Naive thymus-derived CD4-positive, alpha-beta T cell (primary cell): ENCODE results near the gene TMEM86A. TPM values are rescaled to one million over a fixed set of nuclear protein-coding genes. Genes with fewer than 3 reads are reported as not detected.
"Not testable (repeated sequence)": the region's sequence is repeated elsewhere in the genome, so short reads cannot be mapped to it uniquely, and the experiment has no call there.

Source experiments
- ATAC-seq: fragments of 150-1000 bp; cut with Tn5 transposase; 2 replicates; pipeline ENCODE4 v1.10.0; 2021; ENCODE audit warnings: mild to moderate bottlenecking, moderate library complexity
- CTCF ChIA-PET: fragments of 350-600 bp; sonication (Branson Sonifier 250); formaldehyde crosslinking; loops from one replicate; lab custom pipeline; 2021; ENCODE audit warnings: antibody characterized with exemption; lab: Charles Lee
- POLR2A ChIA-PET: fragments of 350-600 bp; sonication (Branson Sonifier 250); formaldehyde crosslinking; loops from one replicate; lab custom pipeline; 2021; ENCODE audit warnings: antibody characterized with exemption, inconsistent platforms; lab: Charles Lee
- DNase-seq, 9 donors: peaks; one replicate each; pipeline versions ENCODE4 v3.0.0 to v3.0.0-alpha.2; 2020 to 2022; ENCODE audit warnings: mixed read lengths in 1 of 9
- H3K27ac ChIP-seq: one replicate; pipeline ENCODE4 v1.7.0; 2013; ENCODE audit warnings: mild to moderate bottlenecking, low read depth, low read length, moderate library complexity
- H3K27me3 ChIP-seq, 2 donors: one replicate each; pipeline ENCODE4 v1.7.0; 2013; ENCODE audit warnings: low read length in 2 of 2, mild to moderate bottlenecking in 2 of 2, moderate library complexity in 2 of 2; ENCODE audit not compliant: control insufficient read depth in 2 of 2, insufficient read depth in 2 of 2
- H3K36me3 ChIP-seq, 3 experiments: 1 replicate in 2 of 3; 2 replicates in 1 of 3; pipeline ENCODE4 v1.7.0; 2013; ENCODE audit warnings: low read length in 3 of 3, mild to moderate bottlenecking in 3 of 3, moderate library complexity in 1 of 3; ENCODE audit not compliant: insufficient read depth in 3 of 3, control insufficient read depth in 2 of 3
- H3K4me1 ChIP-seq, 2 donors: one replicate each; pipeline ENCODE4 v1.7.0; 2013; ENCODE audit warnings: low read length in 2 of 2, mild to moderate bottlenecking in 2 of 2, moderate library complexity in 1 of 2; ENCODE audit not compliant: control insufficient read depth in 2 of 2, insufficient read depth in 2 of 2
- H3K4me3 ChIP-seq: 2 replicates; pipeline ENCODE4 v1.7.0; 2013; ENCODE audit warnings: mild to moderate bottlenecking, low read length
- H3K9me3 ChIP-seq, 3 experiments: 1 replicate in 2 of 3; 2 replicates in 1 of 3; pipeline ENCODE4 v1.7.0; 2013; ENCODE audit warnings: low read length in 3 of 3; ENCODE audit not compliant: control insufficient read depth in 2 of 3
- H3K27ac Mint-ChIP-seq, 9 donors: one replicate each; pipeline ENCODE4 v1.8.0; 2020 to 2022; ENCODE audit warnings: mixed read lengths in 9 of 9, mild to moderate bottlenecking in 8 of 9, moderate library complexity in 5 of 9, inconsistent platforms in 2 of 9
- H3K27me3 Mint-ChIP-seq, 5 donors: one replicate each; pipeline ENCODE4 v1.8.0; 2021 to 2022; ENCODE audit warnings: mixed read lengths in 5 of 5, mild to moderate bottlenecking in 1 of 5
- H3K36me3 Mint-ChIP-seq, 5 donors: one replicate each; pipeline ENCODE4 v1.8.0; 2020 to 2022; ENCODE audit warnings: mixed read lengths in 5 of 5, mild to moderate bottlenecking in 3 of 5, inconsistent platforms in 1 of 5
- H3K4me1 Mint-ChIP-seq, 7 donors: one replicate each; pipeline ENCODE4 v1.8.0; 2020 to 2022; ENCODE audit warnings: mixed read lengths in 7 of 7, mild to moderate bottlenecking in 3 of 7, inconsistent platforms in 1 of 7
- H3K4me3 Mint-ChIP-seq, 10 donors: one replicate each; pipeline ENCODE4 v1.8.0; 2020 to 2022; ENCODE audit warnings: mild to moderate bottlenecking in 10 of 10, mixed read lengths in 10 of 10, moderate library complexity in 6 of 10, inconsistent platforms in 2 of 10
- H3K9me3 Mint-ChIP-seq, 11 donors: one replicate each; pipeline ENCODE4 v1.8.0; 2020 to 2022; ENCODE audit warnings: mixed read lengths in 11 of 11, mild to moderate bottlenecking in 4 of 11, inconsistent platforms in 1 of 11, moderate library complexity in 1 of 11
- intact Hi-C, 2 donors: fragments of 100-400 bp; cut with micrococcal nuclease; formaldehyde crosslinking; loops; one replicate each; pipeline ENCODE4 v1.15.1; 2023
- polyA plus RNA-seq, 2 donors: library from polyadenylated mRNA; unstranded; fragments of 300-500 nt; fragmentation: Illumina TruSeq; gene quantifications; one replicate each; pipeline ENCODE4 v1.2.3, GENCODE V29; 2021
- total RNA-seq, 6 experiments: library from RNA in 5 of 6; stranded (reverse) in 5 of 6; gene quantifications; 1 replicate in 5 of 6; 2 replicates in 1 of 6; pipeline ENCODE4 v1.2.3 and lab custom pipeline; 2021 to 2026

TMEM86A gene
- total and polyA plus RNA-seq, 7 experiments from 2014 or later, result 0.53 to 6.5 (median 4.3) TPM

DNA sequence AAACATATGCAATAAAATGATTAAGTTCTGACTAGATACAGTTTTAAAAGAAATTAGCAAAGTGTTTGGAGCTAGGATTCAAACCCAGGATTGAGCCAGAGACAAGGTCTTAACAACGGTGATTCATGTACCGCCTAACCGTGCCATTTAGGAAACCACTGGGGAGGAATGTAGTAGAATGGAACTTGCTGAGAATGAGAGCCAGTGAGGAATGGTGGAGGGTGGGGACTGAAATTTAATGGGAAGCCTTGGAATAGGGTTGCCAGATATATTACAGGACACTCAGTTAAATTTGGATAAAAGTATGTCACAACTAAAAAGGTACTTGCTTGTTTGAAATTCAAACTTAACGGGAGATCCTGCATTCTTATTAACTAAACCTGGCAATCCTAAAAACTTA lies 30.4 kb upstream of the TMEM86A start:
- intact Hi-C loops, result no loop called here
- no peaks in the 10 kb centered on the region for H3K9me3 ChIP-seq
- H3K4me3 ChIP-seq, result no peak overlapping the region
- Mint-ChIP-seq H3K36me3 (peaks cover 0 to under 1% (median 0%) of the 10 kb centered on the region in 5 donors), H3K27ac (peak overlapping the region in 3 of 9 donors; percentile 36 to 79 (median 44)), H3K4me3 (no peak overlapping the region), H3K4me1 (peaks cover 32 to 66% (median 46%) of the 10 kb centered on the region in 7 donors), H3K27me3 (peaks cover 0 to 23% (median 0%) of the 10 kb centered on the region in 5 donors), H3K9me3 (peaks cover 0 to 2% (median 0%) of the 10 kb centered on the region in 11 donors)
- peaks cover 20 to 22% of the 10 kb centered on the region in 2 donors for H3K4me1 ChIP-seq
- no peaks in the 10 kb centered on the region for H3K27me3 ChIP-seq
- no peak for DNase-seq
- no peak for ATAC-seq
- ChIA-PET POLR2A (no interaction called here), CTCF (no interaction called here)
- H3K27ac ChIP-seq, result no peak overlapping the region
- H3K36me3 ChIP-seq, result no peaks in the 10 kb centered on the region

DNA sequence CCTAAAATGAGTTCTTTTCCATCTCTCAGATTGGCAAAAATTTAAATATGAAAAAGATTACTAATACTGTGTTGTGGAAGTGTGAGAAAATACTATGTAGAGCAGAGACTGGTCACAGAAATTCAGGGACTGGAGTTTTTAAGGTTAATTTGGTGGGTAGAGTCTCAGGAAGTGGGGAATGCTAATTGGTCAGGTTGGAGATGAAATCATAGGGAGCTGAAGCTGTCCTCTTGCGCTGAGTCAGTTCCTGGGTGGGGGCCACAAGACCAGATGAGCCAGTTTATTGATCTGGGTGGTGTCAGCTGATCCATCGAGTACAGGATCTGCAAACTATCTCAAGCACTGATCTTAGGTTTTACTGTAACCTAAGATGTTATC lies 29.4 kb upstream of the TMEM86A start:
- Mint-ChIP-seq H3K4me1 (peaks cover 34 to 74% (median 54%) of the 10 kb centered on the region in 7 donors), H3K27me3 (peaks cover 0 to 17% (median 0%) of the 10 kb centered on the region in 5 donors), H3K4me3 (peak overlapping the region in 2 of 10 donors; percentile 1 to 28), H3K9me3 (no peaks in the 10 kb centered on the region), H3K36me3 (no peaks in the 10 kb centered on the region), H3K27ac (peak overlapping the region in 8 of 9 donors; percentile 6 to 89 (median 54))
- no peak overlapping the region for H3K4me3 ChIP-seq
- ChIA-PET POLR2A (interaction anchor here (1.2 kb wide), 1 partner anchor 35 kb away, joined by 4 read pairs; the partner anchor contains the start of gene SPTY2D1), CTCF (interaction anchor here (0.9 kb wide), 1 partner anchor 129 kb away, joined by 3 read pairs; no protein-coding TSS in a partner anchor)
- intact Hi-C loops, result no loop called here
- no peaks in the 10 kb centered on the region for H3K36me3 ChIP-seq
- DNase-seq (no peak), ATAC-seq (no peak)
- no peaks in the 10 kb centered on the region for H3K27me3 ChIP-seq
- no peak overlapping the region for H3K27ac ChIP-seq
- H3K4me1 ChIP-seq, result peaks cover 20 to 26% of the 10 kb centered on the region in 2 donors
- no peaks in the 10 kb centered on the region for H3K9me3 ChIP-seq

DNA sequence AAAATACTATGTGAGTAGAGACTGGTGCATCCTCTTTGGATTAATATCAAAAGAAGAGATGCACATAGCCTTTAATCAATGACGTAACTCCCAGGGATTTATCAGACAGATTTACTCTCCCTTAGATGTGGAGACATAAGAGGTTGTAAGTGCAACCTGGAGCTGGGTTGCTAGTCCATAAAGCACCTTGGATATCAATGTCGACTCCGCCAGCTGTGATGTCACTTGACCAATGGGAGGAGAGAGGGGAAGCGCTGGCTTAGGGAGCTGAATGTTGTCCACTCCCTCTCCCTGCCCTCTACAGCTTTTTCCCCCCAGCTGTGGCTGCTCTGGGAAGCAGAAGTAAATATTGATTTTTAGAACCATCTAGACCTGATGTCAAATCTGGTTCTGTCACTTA lies 28.9 kb upstream of the TMEM86A start:
- Histone ChIP-seq H3K9me3 (no peaks in the 10 kb centered on the region), H3K36me3 (no peaks in the 10 kb centered on the region), H3K4me1 (peaks cover 20 to 26% of the 10 kb centered on the region in 2 donors), H3K27ac (no peak overlapping the region), H3K27me3 (no peaks in the 10 kb centered on the region), H3K4me3 (no peak overlapping the region)
- ATAC-seq (no peak), DNase-seq (no peak)
- peak overlapping the region in 2 of 10 donors; percentile 1 to 28 for H3K4me3 Mint-ChIP-seq
- peak overlapping the region in 7 of 9 donors; percentile 6 to 89 (median 69) for H3K27ac Mint-ChIP-seq
- H3K27me3 Mint-ChIP-seq, result peaks cover 0 to 17% (median 0%) of the 10 kb centered on the region in 5 donors
- CTCF ChIA-PET, result interaction anchor here (0.9 kb wide), 1 partner anchor 129 kb away, joined by 3 read pairs; no protein-coding TSS in a partner anchor
- H3K4me1 Mint-ChIP-seq, result peaks cover 34 to 74% (median 54%) of the 10 kb centered on the region in 7 donors
- intact Hi-C loops, result no loop called here
- no peaks in the 10 kb centered on the region for H3K36me3 Mint-ChIP-seq
- POLR2A ChIA-PET, result interaction anchor here (1.2 kb wide), 1 partner anchor 35 kb away, joined by 4 read pairs; the partner anchor contains the start of gene SPTY2D1
- no peaks in the 10 kb centered on the region for H3K9me3 Mint-ChIP-seq

DNA sequence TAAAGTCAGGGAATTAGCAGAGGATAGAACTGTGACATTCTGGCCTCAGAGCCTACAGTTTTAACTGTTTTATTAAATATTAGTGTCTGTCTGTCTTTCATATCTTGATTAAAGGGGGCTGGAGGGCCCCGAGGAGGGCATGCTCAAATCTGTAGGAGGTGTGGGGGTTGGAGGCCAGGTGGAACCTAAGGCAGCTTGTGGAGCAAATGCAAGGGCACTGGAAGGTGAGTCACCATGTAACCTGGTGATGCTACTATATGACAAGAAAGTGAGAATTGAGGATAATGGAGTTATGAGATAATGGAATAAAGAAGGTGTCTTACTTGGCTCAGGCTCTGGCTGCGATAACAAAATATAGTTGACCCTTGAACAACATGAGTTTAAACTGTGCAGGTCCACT lies 27.3 kb upstream of the TMEM86A start:
- Mint-ChIP-seq H3K4me1 (peaks cover 33 to 67% (median 49%) of the 10 kb centered on the region in 7 donors), H3K27ac (peak overlapping the region; percentile 3 to 97 (median 77)), H3K9me3 (no peaks in the 10 kb centered on the region), H3K27me3 (peaks cover 0 to 9% (median 0%) of the 10 kb centered on the region in 5 donors), H3K36me3 (no peaks in the 10 kb centered on the region), H3K4me3 (peak overlapping the region in 9 of 10 donors; percentile 4 to 62 (median 36))
- no peak overlapping the region for H3K27ac ChIP-seq
- CTCF ChIA-PET, result interaction anchor here (1.5 kb wide), 1 partner anchor 26 kb away, joined by 3 read pairs; no protein-coding TSS in a partner anchor
- no peak overlapping the region for H3K4me3 ChIP-seq
- intact Hi-C loops, result no loop called here
- no peak for ATAC-seq
- H3K36me3 ChIP-seq, result no peaks in the 10 kb centered on the region
- no peaks in the 10 kb centered on the region for H3K27me3 ChIP-seq
- H3K4me1 ChIP-seq, result peaks cover 20 to 26% of the 10 kb centered on the region in 2 donors
- POLR2A ChIA-PET, result interaction anchor here (1.6 to 3.4 kb wide), 2 partner anchors 37 to 144 kb away, joined by 10 to 25 read pairs; partner anchors contain the start of genes SPTY2D1 and TSG101
- no peak for DNase-seq
- no peaks in the 10 kb centered on the region for H3K9me3 ChIP-seq

DNA sequence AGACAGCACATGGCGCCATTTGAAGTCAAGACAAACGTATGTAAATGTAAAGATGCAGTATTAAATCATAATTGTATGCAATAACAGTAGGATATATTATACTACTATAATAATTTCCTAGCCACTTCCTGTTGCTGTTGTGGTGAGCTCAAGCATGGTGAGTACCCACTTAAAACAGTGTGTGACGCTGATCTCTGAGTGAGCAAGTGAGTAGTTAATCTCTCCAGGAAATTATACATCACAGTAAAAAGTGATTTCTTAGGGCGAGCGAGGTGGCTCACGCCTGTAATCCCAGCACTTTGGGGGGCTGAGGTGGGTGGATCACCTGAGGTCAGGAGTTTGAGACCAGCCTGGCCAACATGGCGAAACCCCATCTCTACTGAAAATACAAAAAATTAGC lies 26.4 kb upstream of the TMEM86A start:
- Histone ChIP-seq H3K27ac (peak overlapping the region; percentile 60), H3K4me1 (peaks cover 20 to 26% of the 10 kb centered on the region in 2 donors), H3K4me3 (peak overlapping the region; percentile 30)
- H3K27me3 ChIP-seq, H3K36me3 Mint-ChIP-seq, H3K36me3 ChIP-seq, H3K27me3 Mint-ChIP-seq, H3K9me3 Mint-ChIP-seq, H3K9me3 ChIP-seq: not testable (repeated sequence)
- intact Hi-C loops, result loop anchor here in 1 of 2 donors (1.0 to 2.0 kb wide), 5 partner anchors 26 to 61 kb away; partner anchors contain the start of genes SPTY2D1 and TMEM86A
- CTCF ChIA-PET, result interaction anchor here (1.5 kb wide), 1 partner anchor 25 kb away, joined by 3 read pairs; no protein-coding TSS in a partner anchor
- Mint-ChIP-seq H3K27ac (peak overlapping the region; percentile 89 to 97 (median 95)), H3K4me3 (peak overlapping the region in 9 of 10 donors; percentile 68 to 84 (median 80)), H3K4me1 (peaks cover 33 to 62% (median 46%) of the 10 kb centered on the region in 7 donors)
- DNase-seq (peak in 7 of 9 donors; percentile 72 to 85 (median 79)), ATAC-seq (peak; percentile 98)
- POLR2A ChIA-PET, result interaction anchor here (0.7 to 3.4 kb wide), 9 partner anchors 11 to 277 kb away, joined by 3 to 25 read pairs (median 4); partner anchors contain the start of genes SPTY2D1, TMEM86A and TSG101

DNA sequence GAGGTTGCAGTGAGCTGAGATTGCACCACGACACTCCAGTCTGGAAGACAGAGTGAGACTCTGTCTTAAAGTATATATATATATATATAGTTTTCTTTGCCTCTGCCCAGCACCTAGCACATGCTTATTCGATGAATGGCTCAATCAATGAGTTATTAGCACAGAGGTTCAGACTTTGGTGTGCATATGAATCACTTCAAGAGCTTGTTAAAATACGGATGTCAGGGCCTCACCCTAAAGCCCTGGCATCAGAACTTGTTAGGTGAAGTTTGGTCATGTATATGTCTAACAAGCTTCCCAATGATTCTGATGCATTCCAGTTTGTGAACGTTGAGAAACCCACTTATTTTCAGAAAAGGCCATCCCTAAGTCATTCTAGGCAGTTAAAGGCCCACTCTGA lies 21.8 kb upstream of the TMEM86A start:
- POLR2A ChIA-PET, result interaction anchor here (0.6 to 0.7 kb wide), 2 partner anchors 9 to 42 kb away, joined by 4 to 7 read pairs; no protein-coding TSS in a partner anchor
- ATAC-seq (no peak), DNase-seq (no peak)
- Mint-ChIP-seq H3K27me3 (no peaks in the 10 kb centered on the region), H3K27ac (no peak overlapping the region), H3K36me3 (no peaks in the 10 kb centered on the region), H3K4me1 (peaks cover 10 to 34% (median 26%) of the 10 kb centered on the region in 7 donors), H3K4me3 (no peak overlapping the region), H3K9me3 (no peaks in the 10 kb centered on the region)
- Histone ChIP-seq H3K4me3 (no peak overlapping the region), H3K4me1 (peaks cover 5 to 17% of the 10 kb centered on the region in 2 donors), H3K36me3 (no peaks in the 10 kb centered on the region), H3K9me3 (no peaks in the 10 kb centered on the region), H3K27ac (no peak overlapping the region), H3K27me3 (no peaks in the 10 kb centered on the region)
- intact Hi-C loops, result no loop called here
- CTCF ChIA-PET, result interaction anchor here (0.6 to 0.9 kb wide), 3 partner anchors 52 to 570 kb away, joined by 3 to 11 read pairs (median 6); no protein-coding TSS in a partner anchor
